KG1 (cell line): ENCODE measurements around the gene VWA3B.
"Not testable (repeated sequence)": the region's sequence is repeated elsewhere in the genome, so short reads cannot be mapped to it uniquely, and the experiment has no call there.

Source experiments
- DNase-seq: peaks from one replicate; lab custom pipeline; 2025; lab: John Stamatoyannopoulos, UW

Gene VWA3B

GRCh38 chr2:98085649-98086048, 1.3 kb upstream of the VWA3B start:
- no peak for DNase-seq

- no peak for DNase-seq
Measured at GRCh38 chr2:98087447-98088020, 567 bp downstream of the VWA3B start.

GRCh38 chr2:98088261-98088660, 1.3 kb downstream of the VWA3B start:
- DNase-seq = no peak

GRCh38 chr2:98089941-98090340, 3.0 kb downstream of the VWA3B start:
- no peak for DNase-seq

- no peak for DNase-seq
Measured at GRCh38 chr2:98090951-98091350, 4.0 kb downstream of the VWA3B start.

GRCh38 chr2:98091738-98092137, 4.8 kb downstream of the VWA3B start:
- no peak for DNase-seq

- DNase-seq = no peak
Measured at GRCh38 chr2:98093146-98093545, 6.2 kb downstream of the VWA3B start.

- no peak for DNase-seq
Measured at GRCh38 chr2:98093611-98094010, 6.6 kb downstream of the VWA3B start.

- DNase-seq = no peak
Measured at GRCh38 chr2:98099939-98100743, 13.2 kb downstream of the VWA3B start.

- not testable (repeated sequence) for DNase-seq
Measured at GRCh38 chr2:98102315-98102714, 15.3 kb downstream of the VWA3B start.

- no peak for DNase-seq
Measured at GRCh38 chr2:98102878-98103277, 15.9 kb downstream of the VWA3B start.

- no peak for DNase-seq
Measured at GRCh38 chr2:98108110-98108509, 21.1 kb downstream of the VWA3B start.

GRCh38 chr2:98110741-98111140, 23.8 kb downstream of the VWA3B start:
- DNase-seq = no peak

GRCh38 chr2:98114643-98115330, 27.8 kb downstream of the VWA3B start:
- no peak for DNase-seq

GRCh38 chr2:98118161-98118560, 31.2 kb downstream of the VWA3B start:
- no peak for DNase-seq

- no peak for DNase-seq
Measured at GRCh38 chr2:98118852-98119251, 31.9 kb downstream of the VWA3B start.

GRCh38 chr2:98121149-98121548, 34.2 kb downstream of the VWA3B start:
- DNase-seq = no peak

GRCh38 chr2:98122524-98122923, 35.6 kb downstream of the VWA3B start:
- no peak for DNase-seq

- DNase-seq = peak; percentile 5
Measured at GRCh38 chr2:98123286-98123685, 36.3 kb downstream of the VWA3B start.

- DNase-seq = no peak
Measured at GRCh38 chr2:98126061-98126460, 39.1 kb downstream of the VWA3B start.

- DNase-seq = no peak
Measured at GRCh38 chr2:98127229-98127989, 40.4 kb downstream of the VWA3B start.

- no peak for DNase-seq
Measured at GRCh38 chr2:98128556-98129109, 41.7 kb downstream of the VWA3B start.
